Nephron (organoid): ENCODE data around the gene KIF7.

Experiments
- H3K27ac Mint-ChIP-seq, 3 experiments: 2 replicates each; pipeline ENCODE4 v1.8.0; 2020; ENCODE audit warnings: mixed read lengths in 3 of 3, mild to moderate bottlenecking in 2 of 3, moderate library complexity in 1 of 3
- H3K27me3 Mint-ChIP-seq: 2 replicates; pipeline ENCODE4 v1.8.0; 2021; ENCODE audit warnings: low read depth, mild to moderate bottlenecking, moderate library complexity, mixed read lengths
- H3K36me3 Mint-ChIP-seq: 2 replicates; pipeline ENCODE4 v1.8.0; 2020; ENCODE audit warnings: low read depth, mixed read lengths
- H3K4me1 Mint-ChIP-seq: 2 replicates; pipeline ENCODE4 v1.8.0; 2020; ENCODE audit warnings: mixed read lengths
- H3K4me3 Mint-ChIP-seq, 3 experiments: 2 replicates each; pipeline ENCODE4 v1.8.0; 2020; ENCODE audit warnings: mild to moderate bottlenecking in 3 of 3, mixed read lengths in 3 of 3, moderate library complexity in 2 of 3
- H3K9me3 Mint-ChIP-seq: 2 replicates; pipeline ENCODE4 v1.8.0; 2020; ENCODE audit warnings: mixed read lengths
- CTCF ChIP-seq, 3 experiments: fragments of 200-600 bp; sonication (generic); IDR thresholded peaks; one replicate each; pipeline ENCODE4 v1.5.0; 2021; ENCODE audit warnings: antibody characterized with exemption in 3 of 3; ENCODE audit not compliant: unreplicated experiment in 3 of 3

Gene KIF7

GRCh38 chr15:89654847-89655805, at the start of gene KIF7:
Gene KIF7 (minus strand): TSS chr15:89655467. CDS start chr15:89652930, 2,537 bp downstream.
- peaks cover 7% of the 10 kb centered on the region for H3K36me3 Mint-ChIP-seq
- peaks cover 4% of the 10 kb centered on the region for H3K27me3 Mint-ChIP-seq
- H3K9me3 Mint-ChIP-seq, result no peaks in the 10 kb centered on the region
- H3K4me1 Mint-ChIP-seq, result peaks cover 19% of the 10 kb centered on the region
- TF ChIP-seq CTCF (IDR thresholded peaks at IDR 0.05; ENCODE audit: unreplicated experiment in 3 of 3), result no peak
- peak within 1 kb of the TSS; percentile 87 to 89 (median 88) for H3K4me3 Mint-ChIP-seq
- H3K27ac Mint-ChIP-seq, result peak within 1 kb of the TSS; percentile 29 to 89 (median 86)

- Mint-ChIP-seq H3K27me3 (peaks cover 27% of the 10 kb centered on the region), H3K4me1 (no peaks in the 10 kb centered on the region), H3K36me3 (no peaks in the 10 kb centered on the region), H3K27ac (no peak overlapping the region), H3K9me3 (no peaks in the 10 kb centered on the region), H3K4me3 (no peak overlapping the region)
- TF ChIP-seq CTCF (IDR thresholded peaks at IDR 0.05; ENCODE audit: unreplicated experiment in 3 of 3), result no peak
These were observed 49.1 kb upstream of the KIF7 start for GRCh38 chr15:89704411-89704810.

- Mint-ChIP-seq H3K27me3 (peaks cover 18% of the 10 kb centered on the region), H3K4me3 (no peak overlapping the region), H3K36me3 (no peaks in the 10 kb centered on the region), H3K4me1 (no peaks in the 10 kb centered on the region), H3K27ac (no peak overlapping the region), H3K9me3 (peaks cover 3% of the 10 kb centered on the region)
- TF ChIP-seq CTCF (IDR thresholded peaks at IDR 0.05; ENCODE audit: unreplicated experiment in 3 of 3), result no peak
These were observed 39.9 kb upstream of the KIF7 start for GRCh38 chr15:89695198-89695597.

GRCh38 chr15:89693696-89694095, 38.4 kb upstream of the KIF7 start:
- no peak overlapping the region for H3K4me3 Mint-ChIP-seq
- H3K9me3 Mint-ChIP-seq, result peaks cover 3% of the 10 kb centered on the region
- no peaks in the 10 kb centered on the region for H3K36me3 Mint-ChIP-seq
- no peak for TF ChIP-seq CTCF (IDR thresholded peaks at IDR 0.05; ENCODE audit: unreplicated experiment in 3 of 3)
- H3K27ac Mint-ChIP-seq, result no peak overlapping the region
- no peaks in the 10 kb centered on the region for H3K4me1 Mint-ChIP-seq
- H3K27me3 Mint-ChIP-seq, result peaks cover 18% of the 10 kb centered on the region

DNA sequence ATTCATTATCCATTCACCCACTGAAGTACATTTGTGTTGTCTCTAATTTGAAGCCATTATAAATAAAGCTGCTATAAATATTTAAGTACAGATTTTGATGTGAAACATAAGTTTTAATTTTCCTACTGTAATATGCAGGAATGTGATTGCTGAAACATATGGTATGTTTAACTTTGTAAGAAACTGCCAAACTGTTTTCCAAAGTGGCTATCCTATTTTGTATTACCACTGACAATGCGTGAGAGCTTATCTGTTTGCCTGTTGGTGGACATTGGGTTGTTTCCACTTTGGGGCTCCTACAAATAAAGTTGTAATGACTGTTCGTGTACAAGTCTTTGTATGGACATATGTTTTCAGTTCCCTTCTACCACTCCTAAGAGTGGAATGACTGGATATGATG, 37.8 kb upstream of the KIF7 start:
- H3K36me3 Mint-ChIP-seq, result peaks cover under 1% of the 10 kb centered on the region
- no peak overlapping the region for H3K27ac Mint-ChIP-seq
- H3K27me3 Mint-ChIP-seq, result peaks cover 18% of the 10 kb centered on the region
- H3K9me3 Mint-ChIP-seq, result peaks cover 3% of the 10 kb centered on the region
- TF ChIP-seq CTCF (IDR thresholded peaks at IDR 0.05; ENCODE audit: unreplicated experiment in 3 of 3), result no peak
- H3K4me3 Mint-ChIP-seq, result peak overlapping the region; percentile 54 to 77 (median 69)
- no peaks in the 10 kb centered on the region for H3K4me1 Mint-ChIP-seq
